Measurements from ENCODE around the gene OPN1SW. TPM values are rescaled to one million over a fixed set of nuclear protein-coding genes. Genes with fewer than 3 reads are reported as not detected.

The OPN1SW gene
- total RNA-seq, 2 donors from 2014 or later, result not detected

GRCh38 chr7:128726737-128727072 is 48.9 kb downstream of the OPN1SW start:
- H3K4me3 ChIP-seq, result no peak overlapping the region
- no peak for DNase-seq
- intact Hi-C loops (cut with DNase I), result no loop called here
- no peaks in the 10 kb centered on the region for H3K27me3 ChIP-seq
- no peaks in the 10 kb centered on the region for H3K4me1 ChIP-seq
- H3K9ac ChIP-seq (ENCODE audit: low read depth in 2 of 2, low read length in 2 of 2), result no peak overlapping the region
- no peaks in the 10 kb centered on the region for H3K9me3 ChIP-seq
- no peak for TF ChIP-seq CTCF (IDR thresholded peaks at IDR 0.05)
- H3K27ac ChIP-seq, result no peak overlapping the region
- no peaks in the 10 kb centered on the region for H3K36me3 ChIP-seq

DNA sequence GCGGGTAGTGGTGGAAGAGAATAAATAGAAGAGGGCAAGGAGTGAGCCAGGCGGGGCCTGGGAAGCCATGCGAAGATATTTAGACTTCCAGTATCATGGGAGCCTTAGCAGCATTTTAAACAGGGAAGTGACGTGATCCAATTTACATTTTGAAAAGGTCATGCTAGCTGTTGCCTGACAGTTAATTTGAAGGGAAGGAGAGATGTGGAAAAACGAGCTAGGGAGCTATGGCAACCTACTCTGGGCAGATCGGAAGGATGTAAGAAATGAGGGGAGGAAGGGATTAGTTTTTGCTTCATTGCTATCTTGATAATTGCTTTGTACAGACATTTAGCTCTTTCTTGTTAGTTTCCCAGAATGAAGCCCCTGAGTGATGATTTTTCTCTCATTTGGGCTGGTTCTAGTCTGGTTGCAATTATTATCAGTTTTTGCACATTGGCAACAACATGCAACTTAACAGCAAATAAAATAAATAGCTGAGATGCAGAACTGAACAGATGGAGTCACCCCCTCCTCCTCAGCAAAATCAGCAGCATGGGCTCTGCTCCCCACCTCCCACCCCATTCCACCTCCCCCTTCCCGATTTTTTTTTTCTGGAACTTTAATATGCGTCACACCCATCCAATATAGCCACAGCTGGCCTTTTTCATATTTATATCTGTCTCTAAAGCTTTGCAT is 49.4 kb downstream of the OPN1SW start:
- intact Hi-C loops (cut with DNase I), result no loop called here

GRCh38 chr7:128725531-128725930 is 50.1 kb downstream of the OPN1SW start:
- Histone ChIP-seq H3K9me3 (no peaks in the 10 kb centered on the region), H3K4me3 (no peak overlapping the region), H3K4me1 (no peaks in the 10 kb centered on the region), H3K27me3 (no peaks in the 10 kb centered on the region), H3K9ac (ENCODE audit: low read depth in 2 of 2, low read length in 2 of 2) (no peak overlapping the region), H3K36me3 (no peaks in the 10 kb centered on the region), H3K27ac (no peak overlapping the region)
- TF ChIP-seq CTCF (IDR thresholded peaks at IDR 0.05), result no peak
- intact Hi-C loops (cut with DNase I), result no loop called here
- no peak for DNase-seq

More for the DNA sequence above, 49.4 kb downstream of the OPN1SW start:
- H3K4me1 ChIP-seq, result no peaks in the 10 kb centered on the region
- no peak overlapping the region for H3K27ac ChIP-seq
- TF ChIP-seq CTCF (IDR thresholded peaks at IDR 0.05), result no peak
- no peak for DNase-seq
- no peaks in the 10 kb centered on the region for H3K27me3 ChIP-seq
- no peak overlapping the region for H3K9ac ChIP-seq (ENCODE audit: low read depth in 2 of 2, low read length in 2 of 2)
- H3K4me3 ChIP-seq, result no peak overlapping the region
- H3K36me3 ChIP-seq, result no peaks in the 10 kb centered on the region
- H3K9me3 ChIP-seq, result no peaks in the 10 kb centered on the region

GRCh38 chr7:128724743-128725142 is 50.9 kb downstream of the OPN1SW start:
- no peak for TF ChIP-seq CTCF (IDR thresholded peaks at IDR 0.05)
- DNase-seq, result no peak
- intact Hi-C loops (cut with DNase I), result no loop called here
- no peaks in the 10 kb centered on the region for H3K4me1 ChIP-seq
- no peaks in the 10 kb centered on the region for H3K27me3 ChIP-seq
- no peak overlapping the region for H3K4me3 ChIP-seq
- H3K27ac ChIP-seq, result no peak overlapping the region
- H3K36me3 ChIP-seq, result no peaks in the 10 kb centered on the region
- H3K9me3 ChIP-seq, result no peaks in the 10 kb centered on the region
- no peak overlapping the region for H3K9ac ChIP-seq (ENCODE audit: low read depth in 2 of 2, low read length in 2 of 2)

Other genes starting within 250 kb of the OPN1SW start
- gene GARIN1A, start 103.5 kb downstream of the OPN1SW start, total RNA-seq, result under 1 TPM; 0.85 to 0.89 TPM
- 10 to 100 TPM; 47.9 to 63.8 TPM for gene CALU, start 36.4 kb downstream of the OPN1SW start, total RNA-seq
- 1 to 10 TPM in 1 of 2 donors, under 1 TPM in 1; 0.64 to 5.8 TPM for gene CCDC136, start 16.2 kb upstream of the OPN1SW start, total RNA-seq
- 10 to 100 TPM in 1 of 2 donors, 1 to 10 TPM in 1; 4.5 to 88.6 TPM for gene FLNC, start 54.6 kb upstream of the OPN1SW start, total RNA-seq
- gene ATP6V1F, start 87.1 kb upstream of the OPN1SW start, total RNA-seq, result 100 to 1,000 TPM in 1 of 2 donors, 10 to 100 TPM in 1; 94.4 to 105 TPM
- 1 to 10 TPM in 1 of 2 donors, under 1 TPM in 1; 0.64 to 1.1 TPM for gene KCP, start 134.9 kb upstream of the OPN1SW start, total RNA-seq
- 1 to 10 TPM; 5.0 to 9.7 TPM for gene IRF5, start 162.1 kb upstream of the OPN1SW start, total RNA-seq

Measured in colonic mucosa (tissue), 4 donors.